HEK293T (cell line): ENCODE data around the gene PPP6R2.
"Not testable (repeated sequence)": the region's sequence is repeated elsewhere in the genome, so short reads cannot be mapped to it uniquely, and the experiment has no call there.

Experiments
- CTCF ChIA-PET: fragments of 350-600 bp; formaldehyde crosslinking; extraction: SDS; loops from one replicate; lab custom pipeline; 2021; ENCODE audit warnings: antibody characterized with exemption, inconsistent platforms; lab: Yijun Ruan, JAX
- POLR2A ChIA-PET: fragments of 350-600 bp; formaldehyde crosslinking; extraction: SDS; loops from one replicate; lab custom pipeline; 2020; ENCODE audit warnings: antibody characterized with exemption, inconsistent platforms; lab: Yijun Ruan, JAX
- DNase-seq: peaks from one replicate; pipeline ENCODE4 v3.0.0; 2012; ENCODE audit warnings: mixed read lengths; ENCODE audit errors: extremely low spot score
- ARNT ChIP-seq: fragments of 450-650 bp; IDR thresholded peaks from 2 replicates; pipeline ENCODE4 v1.6.1; 2017; ENCODE audit warnings: mild to moderate bottlenecking
- BHLHE40 ChIP-seq: fragments of 450-650 bp; IDR thresholded peaks from 2 replicates; pipeline ENCODE4 v1.6.1; 2016; ENCODE audit warnings: mild to moderate bottlenecking, moderate library complexity, borderline replicate concordance
- CTBP1 ChIP-seq: fragments of 450-650 bp; IDR thresholded peaks from 2 replicates; pipeline ENCODE4 v1.6.1; 2016; ENCODE audit warnings: borderline replicate concordance
- ELF4 ChIP-seq: fragments of 450-650 bp; IDR thresholded peaks from 2 replicates; pipeline ENCODE4 v1.6.1; 2017; ENCODE audit warnings: antibody characterized with exemption
- FOXA1 ChIP-seq: fragments of 450-650 bp; IDR thresholded peaks from 2 replicates; pipeline ENCODE4 v1.6.1; 2016; ENCODE audit warnings: mild to moderate bottlenecking
- FOXK2 ChIP-seq: fragments of 450-650 bp; IDR thresholded peaks from 2 replicates; pipeline ENCODE4 v1.6.1; 2016; ENCODE audit warnings: mild to moderate bottlenecking
- FOXM1 ChIP-seq: fragments of 450-650 bp; IDR thresholded peaks from 2 replicates; pipeline ENCODE4 v1.6.1; 2017; ENCODE audit warnings: mild to moderate bottlenecking, borderline replicate concordance
- HDGF ChIP-seq: fragments of 450-650 bp; IDR thresholded peaks from 2 replicates; pipeline ENCODE4 v1.6.1; 2017; ENCODE audit warnings: antibody characterized with exemption, borderline replicate concordance
- L3MBTL2 ChIP-seq: fragments of 450-650 bp; conservative IDR thresholded peaks from 2 replicates; pipeline ENCODE4 v1.6.1; 2016; ENCODE audit warnings: mild to moderate bottlenecking
- LEF1 ChIP-seq: fragments of 450-650 bp; IDR thresholded peaks from 2 replicates; pipeline ENCODE4 v1.6.1; 2017; ENCODE audit warnings: mild to moderate bottlenecking, borderline replicate concordance
- NFRKB ChIP-seq: fragments of 450-650 bp; IDR thresholded peaks from 2 replicates; pipeline ENCODE4 v1.6.1; 2016; ENCODE audit warnings: mild to moderate bottlenecking, moderate library complexity
- PKNOX1 ChIP-seq: fragments of 450-650 bp; IDR thresholded peaks from 2 replicates; pipeline ENCODE4 v1.6.1; 2016
- SP1 ChIP-seq: fragments of 450-650 bp; IDR thresholded peaks from 2 replicates; pipeline ENCODE4 v1.6.1; 2017
- SUZ12 ChIP-seq: fragments of 450-650 bp; IDR thresholded peaks from 2 replicates; pipeline ENCODE4 v1.6.1; 2016; ENCODE audit warnings: mild to moderate bottlenecking
- TARDBP ChIP-seq: fragments of 450-650 bp; IDR thresholded peaks from 2 replicates; pipeline ENCODE4 v1.6.1; 2016
- ZNF384 ChIP-seq: fragments of 450-650 bp; IDR thresholded peaks from 2 replicates; pipeline ENCODE4 v1.6.1; 2016

Gene PPP6R2

GRCh38 chr22:50423956-50424355 lies 80.8 kb downstream of the PPP6R2 start:
- ChIA-PET POLR2A (no interaction called here), CTCF (interaction anchor here (0.5 kb wide), 1 partner anchor 16 kb away, joined by 3 read pairs; no protein-coding TSS in a partner anchor)
- DNase-seq = no peak
- no peak for TF ChIP-seq NFRKB
- no peak for TF ChIP-seq PKNOX1
- no peak for TF ChIP-seq SP1
- TF ChIP-seq ARNT = no peak
- no peak for TF ChIP-seq FOXA1
- TF ChIP-seq FOXK2 = no peak
- TF ChIP-seq ZNF384 = no peak
- TF ChIP-seq CTBP1 = no peak
- no peak for TF ChIP-seq ELF4
- TF ChIP-seq LEF1 = no peak
- no peak for TF ChIP-seq SUZ12
- TF ChIP-seq L3MBTL2 = no peak

GRCh38 chr22:50425179-50425916 lies 82.2 kb downstream of the PPP6R2 start:
- ChIA-PET CTCF (no interaction called here), POLR2A (no interaction called here)
- DNase-seq = no peak
- no peak for TF ChIP-seq ZNF384

DNA sequence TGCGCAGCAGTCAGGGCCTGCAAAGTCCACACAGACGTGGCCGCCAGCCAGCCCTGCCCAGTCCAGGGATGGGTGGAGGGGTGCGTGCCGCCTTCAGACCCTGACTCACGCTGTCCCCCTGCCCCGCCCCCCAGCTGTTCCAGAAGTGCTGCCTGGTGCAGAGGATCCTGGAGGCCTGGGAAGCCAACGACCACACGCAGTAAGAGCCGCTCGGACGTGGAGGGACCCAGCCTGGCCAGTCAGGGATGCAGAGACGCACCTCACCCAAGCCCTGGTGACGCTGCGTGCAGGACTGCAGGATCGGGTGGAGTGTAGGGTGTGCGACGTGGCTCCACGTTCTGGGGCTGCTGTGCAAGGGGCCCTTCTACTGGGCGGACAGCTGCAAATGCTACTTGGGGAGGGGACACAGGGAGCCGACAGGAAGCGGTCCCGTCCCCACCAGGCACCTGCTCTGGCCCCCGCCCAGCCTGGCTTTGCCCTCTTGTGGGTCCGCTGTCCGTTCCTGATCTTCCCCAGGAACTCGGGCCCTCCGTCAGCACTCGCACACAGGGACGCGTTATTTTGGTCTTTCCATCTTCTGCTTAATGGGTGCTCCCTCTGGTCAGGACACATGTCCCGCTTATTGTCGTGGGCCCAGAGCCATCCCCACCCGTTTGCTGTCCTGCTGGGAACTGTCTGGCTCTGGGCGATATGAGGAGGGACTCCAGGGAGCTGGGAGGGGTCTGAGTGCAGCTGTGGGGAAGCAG lies 89.2 kb downstream of the PPP6R2 start:
- POLR2A ChIA-PET = no interaction called here
- TF ChIP-seq SUZ12 (no peak), CTBP1 (no peak), SP1 (no peak), FOXM1 (no peak), NFRKB (no peak), ELF4 (no peak), ARNT (no peak), ZNF384 (no peak), TARDBP (no peak), FOXA1 (no peak), BHLHE40 (no peak), L3MBTL2 (no peak), LEF1 (no peak), FOXK2 (no peak), HDGF (no peak)
- CTCF ChIA-PET = interaction anchor here (0.6 kb wide), 1 partner anchor 130 kb away, joined by 3 read pairs; no protein-coding TSS in a partner anchor
- DNase-seq = no peak

- POLR2A ChIA-PET, CTCF ChIA-PET, DNase-seq: not testable (repeated sequence)
Observed at GRCh38 chr22:50432877-50433510, 89.9 kb downstream of the PPP6R2 start.

GRCh38 chr22:50434849-50435248 lies 91.7 kb downstream of the PPP6R2 start:
- ChIA-PET POLR2A (interaction anchor here (1.5 kb wide), 1 partner anchor 10 kb away, joined by 7 read pairs; no protein-coding TSS in a partner anchor), CTCF (no interaction called here)
- DNase-seq = no peak
- no peak for TF ChIP-seq LEF1
- TF ChIP-seq CTBP1 = no peak
- no peak for TF ChIP-seq PKNOX1
- no peak for TF ChIP-seq BHLHE40
- TF ChIP-seq HDGF = no peak
- no peak for TF ChIP-seq ELF4
- TF ChIP-seq L3MBTL2 = no peak
- TF ChIP-seq SUZ12 = no peak
- TF ChIP-seq ARNT = no peak
- TF ChIP-seq TARDBP = no peak
- TF ChIP-seq FOXM1 = no peak
- no peak for TF ChIP-seq SP1
- no peak for TF ChIP-seq FOXK2
- TF ChIP-seq ZNF384 = no peak
- TF ChIP-seq FOXA1 = no peak
- no peak for TF ChIP-seq NFRKB

DNA sequence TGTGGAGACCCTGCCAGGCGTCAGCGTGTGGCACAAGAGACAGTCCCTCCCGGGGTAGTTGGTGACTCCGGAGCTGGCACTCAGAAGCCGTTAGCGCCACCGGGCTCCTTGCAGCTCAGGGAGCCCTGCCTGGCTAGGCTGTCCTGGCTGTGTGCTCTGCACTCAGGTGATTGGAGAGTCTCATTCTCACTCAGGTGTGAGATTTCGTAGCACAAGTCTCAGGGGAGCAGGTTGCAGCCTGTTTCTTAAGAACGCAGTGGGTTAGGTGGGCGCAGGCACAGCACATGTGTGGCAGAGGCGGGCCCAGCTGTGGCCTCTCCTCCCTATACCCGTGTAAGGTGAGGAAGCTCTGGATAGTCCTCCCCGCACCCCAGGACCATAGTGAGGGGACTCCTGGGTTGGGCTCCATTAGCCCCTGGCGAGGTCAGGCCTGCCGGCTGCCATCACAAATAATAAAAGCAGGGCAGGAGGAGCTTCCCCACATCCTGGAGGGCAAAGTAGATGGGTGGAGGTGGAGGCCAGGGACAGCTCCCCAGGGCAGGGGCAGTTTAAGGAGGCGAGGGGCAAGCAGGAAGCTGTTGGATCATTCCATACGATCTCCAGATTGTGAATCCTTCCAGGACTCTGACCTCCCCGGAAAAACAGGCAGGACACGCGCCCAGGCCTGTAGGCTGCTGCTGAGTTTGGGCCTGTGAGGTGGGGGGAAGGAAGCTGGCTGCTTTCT lies 92.3 kb downstream of the PPP6R2 start:
- CTCF ChIA-PET = no interaction called here
- DNase-seq = no peak
- TF ChIP-seq HDGF = no peak
- no peak for TF ChIP-seq SUZ12
- no peak for TF ChIP-seq NFRKB
- no peak for TF ChIP-seq LEF1
- TF ChIP-seq ELF4 = no peak
- no peak for TF ChIP-seq FOXM1
- no peak for TF ChIP-seq L3MBTL2
- no peak for TF ChIP-seq ZNF384
- no peak for TF ChIP-seq PKNOX1
- TF ChIP-seq SP1 = no peak
- POLR2A ChIA-PET = interaction anchor here (0.7 to 1.5 kb wide), 3 partner anchors 9 to 90 kb away, joined by 3 to 7 read pairs (median 4); partner anchors contain the start of gene LMF2
